ENCODE results near the gene CPLX4.
"Not testable (repeated sequence)": the region's sequence is repeated elsewhere in the genome, so short reads cannot be mapped to it uniquely, and the experiment has no call there.

DNA sequence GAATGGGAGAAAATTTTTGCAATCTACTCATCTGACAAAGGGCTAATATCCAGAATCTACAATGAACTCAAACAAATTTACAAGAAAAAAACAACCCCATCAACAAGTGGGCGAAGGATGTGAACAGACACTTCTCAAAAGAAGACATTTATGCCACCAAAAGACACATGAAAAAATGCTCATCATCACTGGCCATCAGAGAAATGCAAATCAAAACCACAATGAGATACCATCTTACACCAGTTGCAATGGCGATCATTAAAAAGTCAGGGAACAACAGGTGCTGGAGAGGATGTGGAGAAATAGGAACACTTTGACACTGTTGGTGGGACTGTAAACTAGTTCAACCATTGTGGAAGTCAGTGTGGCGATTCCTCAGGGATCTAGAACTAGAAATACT lies 56.6 kb downstream of the CPLX4 start:
- TF ChIP-seq, protein P1, sequence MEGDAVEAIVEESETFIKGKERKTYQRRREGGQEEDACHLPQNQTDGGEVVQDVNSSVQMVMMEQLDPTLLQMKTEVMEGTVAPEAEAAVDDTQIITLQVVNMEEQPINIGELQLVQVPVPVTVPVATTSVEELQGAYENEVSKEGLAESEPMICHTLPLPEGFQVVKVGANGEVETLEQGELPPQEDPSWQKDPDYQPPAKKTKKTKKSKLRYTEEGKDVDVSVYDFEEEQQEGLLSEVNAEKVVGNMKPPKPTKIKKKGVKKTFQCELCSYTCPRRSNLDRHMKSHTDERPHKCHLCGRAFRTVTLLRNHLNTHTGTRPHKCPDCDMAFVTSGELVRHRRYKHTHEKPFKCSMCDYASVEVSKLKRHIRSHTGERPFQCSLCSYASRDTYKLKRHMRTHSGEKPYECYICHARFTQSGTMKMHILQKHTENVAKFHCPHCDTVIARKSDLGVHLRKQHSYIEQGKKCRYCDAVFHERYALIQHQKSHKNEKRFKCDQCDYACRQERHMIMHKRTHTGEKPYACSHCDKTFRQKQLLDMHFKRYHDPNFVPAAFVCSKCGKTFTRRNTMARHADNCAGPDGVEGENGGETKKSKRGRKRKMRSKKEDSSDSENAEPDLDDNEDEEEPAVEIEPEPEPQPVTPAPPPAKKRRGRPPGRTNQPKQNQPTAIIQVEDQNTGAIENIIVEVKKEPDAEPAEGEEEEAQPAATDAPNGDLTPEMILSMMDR (IDR thresholded peaks at IDR 0.05) = not testable (repeated sequence)
- TF ChIP-seq POLR2A (IDR thresholded peaks at IDR 0.05) = not testable (repeated sequence)
